Neural cell (in vitro differentiated cells): ENCODE data around the gene GRIN1. TPM values are rescaled to one million over a fixed set of nuclear protein-coding genes. Genes with fewer than 3 reads are reported as not detected.
A peak's percentile ranks its signal among the peaks of the same experiment; 100 is the strongest.

Source experiments
- H2AFZ ChIP-seq: fragments of 200-600, 300-800 bp; sonication (generic), shearing (Covaris generic); 2 replicates; pipeline ENCODE4 v1.6.0; 2014; ENCODE audit warnings: low read depth, mild to moderate bottlenecking, antibody characterized with exemption, low read length, moderate library complexity
- H3F3A ChIP-seq: fragments of 200-600 bp; shearing (Covaris generic); 2 replicates; pipeline ENCODE4 v1.6.1; 2016; ENCODE audit warnings: mild to moderate bottlenecking, moderate library complexity, mixed read lengths, antibody characterized with exemption, low read length; ENCODE audit not compliant: insufficient read depth, poor library complexity, severe bottlenecking
- H3K27ac ChIP-seq: fragments of 200-600, 300-800 bp; sonication (generic), shearing (Covaris generic); 2 replicates; pipeline ENCODE4 v1.5.1; 2014; ENCODE audit warnings: mild to moderate bottlenecking, low read length, moderate library complexity
- H3K27me3 ChIP-seq: fragments of 300-800, 200-600 bp; sonication (generic), shearing (Covaris generic); 2 replicates; pipeline ENCODE4 v1.6.0; 2014; ENCODE audit warnings: mild to moderate bottlenecking, low read depth, low read length, moderate library complexity; ENCODE audit not compliant: insufficient read depth
- H3K36me3 ChIP-seq: fragments of 300-800, 200-600 bp; sonication (generic), shearing (Covaris generic); 2 replicates; pipeline ENCODE4 v1.5.1; 2014; ENCODE audit warnings: mild to moderate bottlenecking, antibody characterized with exemption, low read length, moderate library complexity; ENCODE audit not compliant: insufficient read depth
- H3K4me2 ChIP-seq: fragments of 300-800, 200-600 bp; sonication (generic), shearing (Covaris generic); 2 replicates; pipeline ENCODE4 v1.6.0; 2014; ENCODE audit warnings: mild to moderate bottlenecking, low read length
- H3K4me3 ChIP-seq: fragments of 300-800, 200-600 bp; sonication (generic), shearing (Covaris generic); 2 replicates; pipeline ENCODE4 v1.5.1; 2014; ENCODE audit warnings: mild to moderate bottlenecking, low read length, moderate library complexity
- H3K79me2 ChIP-seq: fragments of 200-600 bp; shearing (Covaris generic); replicated peaks from 2 replicates; pipeline ENCODE4 v1.6.0; 2014; ENCODE audit warnings: mild to moderate bottlenecking, low read length, moderate library complexity; ENCODE audit not compliant: insufficient read depth
- H3K9ac ChIP-seq: fragments of 300-800, 200-600 bp; sonication (generic), shearing (Covaris generic); 2 replicates; pipeline ENCODE4 v1.6.1; 2016; ENCODE audit warnings: mild to moderate bottlenecking, low read length, mixed read lengths
- H3K9me2 ChIP-seq: fragments of 200-600 bp; shearing (Covaris generic); 2 replicates; pipeline ENCODE4 v1.6.1; 2016; ENCODE audit warnings: mild to moderate bottlenecking, low read length, mixed read lengths; ENCODE audit not compliant: insufficient read depth
- H3K9me3 ChIP-seq: fragments of 200-600, 300-800 bp; sonication (generic), shearing (Covaris generic); 2 replicates; pipeline ENCODE4 v1.6.1; 2016; ENCODE audit warnings: mild to moderate bottlenecking, mixed run types, low read length, moderate library complexity, mixed read lengths
- H4K20me1 ChIP-seq: fragments of 200-600 bp; shearing (Covaris generic); 2 replicates; pipeline ENCODE4 v1.6.1; 2016; ENCODE audit warnings: mild to moderate bottlenecking, mixed run types; ENCODE audit not compliant: insufficient read depth
- EP300 ChIP-seq: fragments of 450-650 bp; conservative IDR thresholded peaks from 2 replicates; pipeline ENCODE4 v1.6.1; 2014; ENCODE audit warnings: antibody characterized with exemption, mild to moderate bottlenecking, moderate library complexity; ENCODE audit not compliant: poor library complexity, severe bottlenecking
- EZH2 ChIP-seq: fragments of 200-600, 300-800 bp; shearing (Covaris generic), sonication (generic); IDR thresholded peaks from 2 replicates; pipeline ENCODE4 v1.6.1; 2014; ENCODE audit warnings: antibody characterized with exemption, low read length, borderline replicate concordance, mild to moderate bottlenecking; ENCODE audit not compliant: insufficient read depth, poor library complexity, severe bottlenecking
- MXI1 ChIP-seq: fragments of 450-650 bp; conservative IDR thresholded peaks from 2 replicates; pipeline ENCODE4 v1.6.1; 2014; ENCODE audit warnings: antibody characterized with exemption, mild to moderate bottlenecking; ENCODE audit not compliant: poor library complexity, severe bottlenecking
- POLR2AphosphoS5 ChIP-seq: IDR thresholded peaks from 2 replicates; pipeline ENCODE4 v1.6.1; 2012
- RAD21 ChIP-seq: fragments of 450-650 bp; conservative IDR thresholded peaks from 2 replicates; pipeline ENCODE4 v1.6.1; 2014; ENCODE audit warnings: antibody characterized with exemption, mild to moderate bottlenecking, moderate library complexity
- SMC3 ChIP-seq: fragments of 450-650 bp; conservative IDR thresholded peaks from 2 replicates; pipeline ENCODE4 v1.6.1; 2014; ENCODE audit warnings: antibody characterized with exemption, mild to moderate bottlenecking, moderate library complexity; ENCODE audit not compliant: poor library complexity
- TAF1 ChIP-seq: IDR thresholded peaks from 2 replicates; pipeline ENCODE4 v1.6.1; 2012; ENCODE audit warnings: low read depth
- polyA minus RNA-seq: library from RNA; depleted of rRNA, polyadenylated mRNA; stranded (reverse); fragments of >200 nt; gene quantifications from 2 replicates; pipeline ENCODE4 v1.2.3, GENCODE V29; 2014
- polyA plus RNA-seq: library from polyadenylated mRNA; depleted of rRNA; stranded (reverse); fragments of >200 nt; gene quantifications from 2 replicates; pipeline ENCODE4 v1.2.3, GENCODE V29; 2014
- TF ChIP-seq, protein P1 (sequence below): fragments of 450-650 bp; IDR thresholded peaks from 2 replicates; pipeline ENCODE4 v1.5.1; 2014; ENCODE audit warnings: antibody characterized with exemption, mild to moderate bottlenecking, moderate library complexity; ENCODE audit not compliant: poor library complexity, severe bottlenecking
- TF ChIP-seq, protein P2 (sequence below): IDR thresholded peaks from 2 replicates; pipeline ENCODE4 v1.6.1; 2012; ENCODE audit warnings: borderline replicate concordance

The GRIN1 gene
- polyA plus RNA-seq (0.58 and 0.68 TPM in 2 replicates), polyA minus RNA-seq (1.9 and 2.8 TPM in 2 replicates)

DNA sequence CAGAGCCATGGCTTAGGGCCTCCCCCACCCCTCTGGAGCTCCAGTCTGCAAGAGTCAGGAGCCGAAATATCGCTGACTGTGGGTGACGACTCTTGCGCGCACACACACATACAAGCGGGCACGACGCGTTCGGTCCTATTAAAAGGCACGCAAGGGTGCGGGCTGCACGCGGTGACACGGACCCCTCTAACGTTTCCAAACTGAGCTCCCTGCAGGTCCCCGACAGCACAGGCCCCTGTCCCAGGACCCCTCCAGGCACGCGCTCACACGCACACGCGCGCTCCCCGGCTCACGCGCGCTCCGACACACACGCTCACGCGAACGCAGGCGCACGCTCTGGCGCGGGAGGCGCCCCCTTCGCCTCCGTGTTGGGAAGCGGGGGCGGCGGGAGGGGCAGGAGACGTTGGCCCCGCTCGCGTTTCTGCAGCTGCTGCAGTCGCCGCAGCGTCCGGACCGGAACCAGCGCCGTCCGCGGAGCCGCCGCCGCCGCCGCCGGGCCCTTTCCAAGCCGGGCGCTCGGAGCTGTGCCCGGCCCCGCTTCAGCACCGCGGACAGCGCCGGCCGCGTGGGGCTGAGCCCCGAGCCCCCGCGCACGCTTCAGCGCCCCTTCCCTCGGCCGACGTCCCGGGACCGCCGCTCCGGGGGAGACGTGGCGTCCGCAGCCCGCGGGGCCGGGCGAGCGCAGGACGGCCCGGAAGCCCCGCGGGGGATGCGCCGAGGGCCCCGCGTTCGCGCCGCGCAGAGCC lies at the start of gene GRIN1:
Gene GRIN1, plus strand, starts transcription at position 433 of the 746 bp plus-strand sequence. CDS start 333 bp downstream, outside the sequence.
- Histone ChIP-seq H2AFZ (peak within 1 kb of the TSS; percentile 21), H3K9me3 (no peaks in the 10 kb centered on the region), H4K20me1 (no peaks in the 10 kb centered on the region), H3K36me3 (no peaks in the 10 kb centered on the region), H3K4me2 (no peak within 1 kb of the TSS), H3K9ac (peak within 1 kb of the TSS; percentile 58), H3K9me2 (no peaks in the 10 kb centered on the region), H3F3A (no peaks in the 10 kb centered on the region), H3K79me2 (no peaks in the 10 kb centered on the region), H3K4me3 (peak within 1 kb of the TSS; percentile 58), H3K27me3 (peaks cover 86% of the 10 kb centered on the region), H3K27ac (peak within 1 kb of the TSS; percentile 35)
- TF ChIP-seq POLR2AphosphoS5 (peak; percentile 8), RAD21 (no peak)

DNA sequence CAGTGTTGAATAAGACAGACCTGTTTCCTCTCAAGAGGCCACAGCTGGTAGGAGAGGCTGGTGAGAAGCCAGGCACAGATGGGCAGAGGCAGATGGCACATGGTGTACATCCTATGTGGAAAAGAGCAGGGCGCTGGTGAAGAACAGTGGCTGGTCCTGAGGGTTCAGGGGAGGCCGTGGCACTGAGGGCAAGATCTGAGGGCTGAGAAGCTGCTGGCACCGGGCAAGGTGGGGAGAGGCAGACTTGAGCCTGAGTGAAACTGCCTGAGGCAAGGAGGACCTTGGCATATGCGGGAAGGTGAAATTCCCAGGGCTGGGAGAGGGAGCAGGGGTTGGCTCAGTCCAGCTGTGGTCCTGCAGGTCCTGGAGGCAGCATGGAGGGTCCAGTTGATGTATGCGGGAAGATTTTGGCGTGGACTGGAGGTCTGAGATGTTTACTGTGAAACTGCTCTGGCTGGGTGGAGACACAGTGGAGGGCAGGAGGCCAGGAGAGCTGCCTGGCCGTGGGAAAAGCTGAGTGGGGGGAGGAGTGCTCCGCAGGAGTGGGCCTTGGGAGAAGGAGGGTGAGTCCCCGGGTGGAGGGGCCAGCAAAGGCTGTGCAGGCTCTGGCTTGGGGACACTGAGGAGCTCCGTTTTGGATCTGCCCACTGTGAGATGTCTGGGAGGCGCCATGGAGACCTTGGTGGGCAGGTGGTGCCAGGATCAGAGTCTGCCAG lies 49.6 kb upstream of the GRIN1 start:
- no peaks in the 10 kb centered on the region for H3F3A ChIP-seq
- H3K4me2 ChIP-seq: no peak overlapping the region
- H3K4me3 ChIP-seq: no peak overlapping the region
- H3K79me2 ChIP-seq: peaks cover 3% of the 10 kb centered on the region
- no peaks in the 10 kb centered on the region for H3K9me3 ChIP-seq
- H3K9me2 ChIP-seq: no peaks in the 10 kb centered on the region
- H4K20me1 ChIP-seq: no peaks in the 10 kb centered on the region
- H2AFZ ChIP-seq: no peak overlapping the region
- TF ChIP-seq RAD21 (no peak), MXI1 (no peak), TAF1 (no peak), EP300 (no peak), POLR2AphosphoS5 (no peak), SMC3 (no peak), EZH2 (no peak)
- TF ChIP-seq, protein P1, sequence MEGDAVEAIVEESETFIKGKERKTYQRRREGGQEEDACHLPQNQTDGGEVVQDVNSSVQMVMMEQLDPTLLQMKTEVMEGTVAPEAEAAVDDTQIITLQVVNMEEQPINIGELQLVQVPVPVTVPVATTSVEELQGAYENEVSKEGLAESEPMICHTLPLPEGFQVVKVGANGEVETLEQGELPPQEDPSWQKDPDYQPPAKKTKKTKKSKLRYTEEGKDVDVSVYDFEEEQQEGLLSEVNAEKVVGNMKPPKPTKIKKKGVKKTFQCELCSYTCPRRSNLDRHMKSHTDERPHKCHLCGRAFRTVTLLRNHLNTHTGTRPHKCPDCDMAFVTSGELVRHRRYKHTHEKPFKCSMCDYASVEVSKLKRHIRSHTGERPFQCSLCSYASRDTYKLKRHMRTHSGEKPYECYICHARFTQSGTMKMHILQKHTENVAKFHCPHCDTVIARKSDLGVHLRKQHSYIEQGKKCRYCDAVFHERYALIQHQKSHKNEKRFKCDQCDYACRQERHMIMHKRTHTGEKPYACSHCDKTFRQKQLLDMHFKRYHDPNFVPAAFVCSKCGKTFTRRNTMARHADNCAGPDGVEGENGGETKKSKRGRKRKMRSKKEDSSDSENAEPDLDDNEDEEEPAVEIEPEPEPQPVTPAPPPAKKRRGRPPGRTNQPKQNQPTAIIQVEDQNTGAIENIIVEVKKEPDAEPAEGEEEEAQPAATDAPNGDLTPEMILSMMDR: no peak
- TF ChIP-seq, protein P2, sequence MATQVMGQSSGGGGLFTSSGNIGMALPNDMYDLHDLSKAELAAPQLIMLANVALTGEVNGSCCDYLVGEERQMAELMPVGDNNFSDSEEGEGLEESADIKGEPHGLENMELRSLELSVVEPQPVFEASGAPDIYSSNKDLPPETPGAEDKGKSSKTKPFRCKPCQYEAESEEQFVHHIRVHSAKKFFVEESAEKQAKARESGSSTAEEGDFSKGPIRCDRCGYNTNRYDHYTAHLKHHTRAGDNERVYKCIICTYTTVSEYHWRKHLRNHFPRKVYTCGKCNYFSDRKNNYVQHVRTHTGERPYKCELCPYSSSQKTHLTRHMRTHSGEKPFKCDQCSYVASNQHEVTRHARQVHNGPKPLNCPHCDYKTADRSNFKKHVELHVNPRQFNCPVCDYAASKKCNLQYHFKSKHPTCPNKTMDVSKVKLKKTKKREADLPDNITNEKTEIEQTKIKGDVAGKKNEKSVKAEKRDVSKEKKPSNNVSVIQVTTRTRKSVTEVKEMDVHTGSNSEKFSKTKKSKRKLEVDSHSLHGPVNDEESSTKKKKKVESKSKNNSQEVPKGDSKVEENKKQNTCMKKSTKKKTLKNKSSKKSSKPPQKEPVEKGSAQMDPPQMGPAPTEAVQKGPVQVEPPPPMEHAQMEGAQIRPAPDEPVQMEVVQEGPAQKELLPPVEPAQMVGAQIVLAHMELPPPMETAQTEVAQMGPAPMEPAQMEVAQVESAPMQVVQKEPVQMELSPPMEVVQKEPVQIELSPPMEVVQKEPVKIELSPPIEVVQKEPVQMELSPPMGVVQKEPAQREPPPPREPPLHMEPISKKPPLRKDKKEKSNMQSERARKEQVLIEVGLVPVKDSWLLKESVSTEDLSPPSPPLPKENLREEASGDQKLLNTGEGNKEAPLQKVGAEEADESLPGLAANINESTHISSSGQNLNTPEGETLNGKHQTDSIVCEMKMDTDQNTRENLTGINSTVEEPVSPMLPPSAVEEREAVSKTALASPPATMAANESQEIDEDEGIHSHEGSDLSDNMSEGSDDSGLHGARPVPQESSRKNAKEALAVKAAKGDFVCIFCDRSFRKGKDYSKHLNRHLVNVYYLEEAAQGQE: no peak
- H3K27me3 ChIP-seq: peaks cover 7% of the 10 kb centered on the region
- H3K9ac ChIP-seq: no peak overlapping the region
- no peak overlapping the region for H3K27ac ChIP-seq
- no peaks in the 10 kb centered on the region for H3K36me3 ChIP-seq
